HG02981 (cell line): ENCODE results near the gene DNAI2.

Source experiments
- ATAC-seq: cut with Tn5 transposase; IDR thresholded peaks from one replicate; pipeline ENCODE4 v1.9.1; 2021; ENCODE audit warnings: mild to moderate bottlenecking, moderate library complexity; ENCODE audit not compliant: unreplicated experiment

The DNAI2 gene

GRCh38 chr17:74299226-74300009 lies 25.4 kb downstream of the DNAI2 start:
- no peak for ATAC-seq

- ATAC-seq: no peak
These were observed 29.3 kb downstream of the DNAI2 start for GRCh38 chr17:74303305-74303704.

- no peak for ATAC-seq
These were observed 30.1 kb downstream of the DNAI2 start for GRCh38 chr17:74304184-74304583.

DNA sequence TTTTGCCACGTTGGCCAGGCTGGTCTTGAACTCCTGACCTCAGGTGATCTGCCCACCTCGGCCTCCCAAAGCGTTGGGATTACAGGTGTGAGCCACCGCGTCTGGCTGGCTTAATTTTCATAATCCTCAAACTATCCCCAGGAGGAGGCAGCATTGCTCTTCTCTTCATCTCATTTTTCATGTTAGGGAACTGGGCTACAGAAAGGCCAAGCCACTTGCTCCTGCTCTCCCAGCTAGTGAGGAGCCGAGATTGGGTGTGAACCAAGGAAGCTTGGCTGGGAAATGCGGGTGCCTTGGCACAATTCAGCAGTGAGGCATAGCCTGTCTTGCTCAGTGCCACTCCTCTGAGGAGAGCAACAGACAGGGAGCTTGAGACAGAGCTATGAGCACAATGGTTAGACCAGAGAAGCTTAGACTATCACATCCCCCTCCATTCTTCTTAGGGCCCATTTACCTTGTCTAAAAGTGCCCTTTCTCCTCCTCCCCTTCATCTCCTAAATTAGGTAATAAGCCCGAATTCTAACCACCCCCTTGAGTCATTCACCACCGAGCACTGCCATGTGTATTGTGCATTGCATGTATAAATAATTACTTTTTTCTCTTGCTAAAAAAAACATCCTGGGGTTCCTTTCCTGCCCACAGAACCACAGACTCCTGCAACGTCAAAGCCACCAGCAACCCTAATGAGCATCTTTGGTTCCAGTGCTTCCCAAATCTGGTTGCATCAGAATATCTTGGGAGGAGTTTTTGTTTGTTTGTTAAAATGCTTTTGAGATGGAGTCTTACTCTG lies 32.0 kb downstream of the DNAI2 start:
- ATAC-seq: no peak

GRCh38 chr17:74307984-74308773 lies 34.1 kb downstream of the DNAI2 start:
- ATAC-seq: no peak

- ATAC-seq: no peak
These were observed 35.9 kb downstream of the DNAI2 start for GRCh38 chr17:74309902-74310301.

- no peak for ATAC-seq
These were observed 40.8 kb downstream of the DNAI2 start for GRCh38 chr17:74314877-74315276.

DNA sequence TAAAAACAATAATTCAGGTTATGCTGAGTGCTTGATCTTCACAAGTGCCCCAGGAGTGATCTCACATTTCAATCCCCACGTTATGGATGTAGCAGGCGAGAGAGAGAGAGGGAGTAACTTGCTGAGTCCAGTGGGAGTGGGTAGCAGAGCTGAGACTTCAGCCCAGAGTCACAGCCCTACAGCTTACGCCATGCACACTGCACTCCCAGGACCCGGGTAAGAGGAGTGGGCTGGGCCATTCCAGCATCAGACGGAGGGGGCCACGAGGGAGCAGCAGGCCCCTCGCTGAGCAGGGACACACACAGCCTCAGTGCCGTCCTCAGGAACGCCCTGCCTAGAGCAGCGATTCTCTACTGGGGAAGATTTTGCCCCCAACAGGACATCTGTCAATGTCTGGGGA lies 42.2 kb downstream of the DNAI2 start:
- ATAC-seq: no peak

- no peak for ATAC-seq
These were observed 43.0 kb downstream of the DNAI2 start for GRCh38 chr17:74317071-74317470.

DNA sequence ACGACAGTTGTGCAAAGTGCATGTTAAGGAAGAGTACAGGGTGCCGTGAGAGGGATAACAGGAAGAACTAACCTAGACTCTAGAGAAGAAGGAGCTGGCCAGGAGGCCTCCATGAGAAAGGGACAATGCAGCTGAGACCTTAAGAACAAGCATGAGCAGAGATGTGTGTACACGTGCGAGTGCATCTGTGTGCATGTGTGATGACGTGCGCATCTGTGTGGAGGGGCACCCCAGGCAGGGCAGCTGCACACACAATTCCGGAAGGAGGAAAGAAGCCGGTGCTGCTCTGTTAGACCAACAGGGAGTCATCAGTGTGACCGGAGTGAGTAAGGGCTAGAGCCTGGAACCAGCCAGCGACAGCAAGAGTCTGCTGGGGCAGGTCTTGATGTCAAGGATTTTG lies 44.4 kb downstream of the DNAI2 start:
- ATAC-seq: no peak

DNA sequence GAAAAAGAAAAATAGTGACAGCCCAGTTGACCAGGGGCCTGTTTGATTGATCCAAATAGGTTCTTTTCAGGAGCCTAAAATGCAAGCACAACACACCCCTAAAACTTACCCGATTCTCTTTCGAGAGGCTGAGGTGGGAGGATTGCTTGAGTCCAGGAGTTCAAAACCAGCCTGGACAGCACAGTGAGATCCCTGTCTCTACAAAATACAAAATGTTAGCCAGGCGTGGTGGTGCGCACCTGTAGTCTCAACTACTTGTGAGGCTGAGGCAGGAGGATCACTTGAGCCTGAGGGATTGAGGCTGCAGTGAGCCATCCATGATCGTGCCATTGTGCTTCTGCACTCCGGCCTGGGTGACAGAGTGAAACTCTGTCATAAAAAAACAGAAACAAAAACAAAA lies 50.5 kb downstream of the DNAI2 start:
- ATAC-seq: no peak

DNA sequence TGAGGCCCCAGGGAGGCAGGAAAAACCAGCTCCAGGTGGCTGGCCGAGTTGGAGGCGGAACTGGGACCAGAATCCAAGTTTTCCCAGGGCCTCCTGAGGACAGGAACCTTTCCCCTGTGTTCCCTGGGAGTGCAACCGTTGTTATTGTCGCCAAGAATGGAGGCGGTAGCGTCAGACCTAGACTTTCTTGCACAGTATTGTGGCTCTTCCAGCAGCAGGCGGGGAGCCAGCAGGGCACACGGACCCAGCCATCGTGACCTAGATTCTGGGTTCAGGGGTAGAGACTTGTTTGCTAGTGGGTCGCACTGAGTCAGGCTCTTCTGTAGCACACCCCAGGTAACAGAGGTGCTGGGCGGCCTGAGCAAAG lies 51.3 kb downstream of the DNAI2 start:
- ATAC-seq: no peak

DNA sequence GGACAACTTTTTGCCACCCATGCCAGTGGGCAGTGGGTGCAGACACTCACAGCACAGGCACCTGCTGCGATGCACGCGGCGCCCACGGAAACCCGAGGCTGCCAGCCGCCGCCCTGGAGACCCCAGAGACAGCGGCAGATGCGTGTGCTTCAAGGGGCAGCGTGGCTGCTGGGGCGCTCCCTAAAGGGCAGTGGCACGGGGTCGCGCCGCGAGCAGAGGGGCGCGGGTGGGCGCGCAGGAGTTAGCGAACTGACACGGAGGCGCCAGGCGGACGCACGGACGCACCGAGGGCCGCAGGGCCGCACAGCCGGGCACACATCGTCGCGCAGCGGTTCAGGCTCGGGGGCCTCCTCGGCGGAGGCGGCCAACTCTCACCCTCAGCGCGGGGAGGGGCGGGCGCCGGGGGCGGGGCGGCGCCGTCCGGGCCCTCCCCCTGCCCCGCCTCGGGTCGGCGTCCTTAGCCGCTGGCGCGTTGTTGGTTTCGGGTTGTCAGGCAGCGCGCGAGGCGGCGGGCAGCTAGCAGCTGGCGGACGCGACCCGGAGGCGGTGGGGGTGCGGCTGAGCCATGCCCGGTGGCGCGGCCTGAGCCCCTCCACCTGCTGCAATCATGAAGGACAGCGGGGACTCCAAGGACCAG lies 51.8 kb downstream of the DNAI2 start, which contains the start of gene KIF19:
Gene KIF19 (plus strand): TSS at position 484 of the 637 bp plus-strand sequence. CDS start 124 bp downstream, at position 608.
- ATAC-seq: no peak

DNA sequence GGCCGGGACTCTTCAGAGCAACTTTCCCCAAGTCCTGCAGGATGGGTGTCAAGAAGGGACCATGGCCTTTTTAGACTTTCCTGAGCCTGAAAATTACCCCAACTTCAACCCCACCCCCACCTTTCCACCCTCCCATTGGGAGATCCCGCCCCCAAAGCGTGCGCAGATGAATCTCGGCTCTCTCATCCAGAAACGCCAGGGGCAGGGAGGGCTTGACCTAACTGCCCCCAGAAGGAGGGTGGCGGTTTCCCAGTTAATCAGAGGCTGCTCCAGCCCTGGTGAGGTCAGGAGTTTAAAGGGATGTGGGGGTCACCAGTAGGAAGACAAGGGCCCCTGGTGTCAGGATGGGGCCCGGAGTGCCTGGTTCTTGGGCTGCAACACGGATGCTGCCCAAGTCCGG lies 52.5 kb downstream of the DNAI2 start:
- ATAC-seq: no peak

DNA sequence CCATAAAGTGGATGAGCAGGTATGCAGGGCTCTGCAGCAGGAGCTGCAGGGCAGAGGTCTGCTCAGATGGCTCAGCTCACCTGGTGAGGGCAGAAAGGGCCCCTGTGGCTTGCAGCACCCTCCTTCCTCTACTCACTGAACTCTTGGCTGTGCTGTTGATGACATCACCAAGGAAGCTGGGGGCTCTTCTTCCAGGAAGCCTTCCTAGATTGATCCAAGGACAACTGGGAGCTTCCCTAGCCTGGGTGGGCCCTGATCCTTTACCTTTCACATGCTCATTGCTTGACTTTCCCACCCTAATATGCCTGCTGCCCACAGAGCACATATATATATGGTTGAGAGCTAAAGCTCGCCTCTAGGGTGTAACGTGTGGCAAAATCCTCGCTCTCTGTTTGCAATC lies 54.5 kb downstream of the DNAI2 start:
- ATAC-seq: no peak

DNA sequence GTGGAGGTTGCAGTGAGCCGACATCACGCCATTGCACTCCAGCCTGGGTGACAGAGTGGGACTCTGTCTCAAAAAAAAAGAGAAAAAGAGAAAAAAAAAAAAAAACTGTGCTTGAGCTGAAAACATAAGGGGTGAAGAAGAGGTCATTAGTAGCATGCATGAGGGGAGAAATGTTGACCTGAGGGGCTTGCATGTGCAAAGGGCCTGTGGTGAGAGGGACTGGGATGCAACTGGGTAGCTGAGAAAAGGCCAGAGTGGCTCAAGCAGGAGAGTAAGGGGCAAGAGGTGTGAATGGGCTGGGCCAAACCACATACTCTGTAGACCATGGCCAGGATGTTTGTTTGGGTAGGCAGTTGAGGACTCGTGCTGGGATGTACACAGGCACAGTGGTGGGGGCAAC lies 55.3 kb downstream of the DNAI2 start:
- ATAC-seq: no peak

- ATAC-seq: no peak
These were observed 56.4 kb downstream of the DNAI2 start for GRCh38 chr17:74330446-74330845.

- ATAC-seq: no peak
These were observed 58.1 kb downstream of the DNAI2 start for GRCh38 chr17:74332017-74332650.

DNA sequence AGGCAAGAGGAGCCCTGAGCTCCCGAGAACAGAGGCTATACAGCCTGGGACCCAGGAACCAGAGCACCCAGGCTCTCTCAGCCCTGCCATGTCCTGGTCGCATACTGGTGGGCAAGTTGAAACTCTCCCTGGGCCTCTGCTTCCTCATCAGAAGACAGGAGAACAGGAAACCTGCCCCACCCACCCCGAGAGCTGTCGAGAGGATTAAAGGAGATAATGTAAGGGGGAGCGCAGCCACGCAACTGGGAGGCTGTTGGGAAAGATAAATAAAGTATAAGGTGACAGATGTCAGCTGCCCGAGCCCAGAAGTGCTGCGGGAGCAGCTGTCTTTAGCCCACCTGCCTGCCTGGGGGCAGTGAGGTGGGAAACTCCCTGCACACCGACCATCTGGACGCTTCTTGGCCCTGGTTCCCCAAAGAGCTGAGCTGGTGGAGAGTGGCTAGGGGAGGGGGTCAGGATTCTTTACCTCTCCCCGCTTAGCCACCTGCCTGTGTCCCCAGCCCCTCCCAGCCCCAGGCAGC lies 58.8 kb downstream of the DNAI2 start:
- ATAC-seq: no peak

- no peak for ATAC-seq
These were observed 60.5 kb downstream of the DNAI2 start for GRCh38 chr17:74334393-74335039.
